Stimulated activated naive CD8-positive, alpha-beta T cell treated with anti-CD3 and anti-CD28 coated beads, Interleukin-15, Interleukin-2, amounts not matched to agents 100 ng/mL and 50 ng/mL, for 24 hours (primary cell): ENCODE results near the gene IGF1R.
A peak's percentile ranks its signal among the peaks of the same experiment; 100 is the strongest.

Experiments used
- H3K27ac Mint-ChIP-seq: one replicate; pipeline ENCODE4 v1.8.0; 2021; ENCODE audit warnings: mild to moderate bottlenecking, mixed read lengths
- H3K27me3 Mint-ChIP-seq: one replicate; pipeline ENCODE4 v1.8.0; 2021; ENCODE audit warnings: mixed read lengths
- H3K36me3 Mint-ChIP-seq: one replicate; pipeline ENCODE4 v1.8.0; 2021; ENCODE audit warnings: low read depth, mixed read lengths
- H3K4me1 Mint-ChIP-seq: one replicate; pipeline ENCODE4 v1.8.0; 2021; ENCODE audit warnings: low read depth, mixed read lengths
- H3K4me3 Mint-ChIP-seq: one replicate; pipeline ENCODE4 v1.8.0; 2021; ENCODE audit warnings: mild to moderate bottlenecking, mixed read lengths
- H3K9me3 Mint-ChIP-seq: one replicate; pipeline ENCODE4 v1.8.0; 2021; ENCODE audit warnings: mixed read lengths

The IGF1R gene

GRCh38 chr15:98943051-98943508, 294.7 kb downstream of the IGF1R start:
- no peaks in the 10 kb centered on the region for H3K4me1 Mint-ChIP-seq
- no peaks in the 10 kb centered on the region for H3K27me3 Mint-ChIP-seq
- H3K36me3 Mint-ChIP-seq: peaks cover 11% of the 10 kb centered on the region
- H3K4me3 Mint-ChIP-seq: no peak overlapping the region
- no peaks in the 10 kb centered on the region for H3K9me3 Mint-ChIP-seq
- no peak overlapping the region for H3K27ac Mint-ChIP-seq

GRCh38 chr15:98943601-98944151, 295.3 kb downstream of the IGF1R start:
- Mint-ChIP-seq H3K9me3 (no peaks in the 10 kb centered on the region), H3K36me3 (peaks cover 5% of the 10 kb centered on the region), H3K4me3 (no peak overlapping the region), H3K27ac (no peak overlapping the region), H3K27me3 (no peaks in the 10 kb centered on the region), H3K4me1 (no peaks in the 10 kb centered on the region)

GRCh38 chr15:98946301-98947255, 298.2 kb downstream of the IGF1R start:
- no peaks in the 10 kb centered on the region for H3K9me3 Mint-ChIP-seq
- H3K27ac Mint-ChIP-seq: no peak overlapping the region
- no peak overlapping the region for H3K4me3 Mint-ChIP-seq
- H3K4me1 Mint-ChIP-seq: no peaks in the 10 kb centered on the region
- no peaks in the 10 kb centered on the region for H3K27me3 Mint-ChIP-seq
- peaks cover 5% of the 10 kb centered on the region for H3K36me3 Mint-ChIP-seq

GRCh38 chr15:98948456-98948855, 300.1 kb downstream of the IGF1R start:
- peaks cover 15% of the 10 kb centered on the region for H3K36me3 Mint-ChIP-seq
- H3K4me3 Mint-ChIP-seq: no peak overlapping the region
- H3K4me1 Mint-ChIP-seq: peaks cover 17% of the 10 kb centered on the region
- H3K27ac Mint-ChIP-seq: no peak overlapping the region
- no peaks in the 10 kb centered on the region for H3K9me3 Mint-ChIP-seq
- H3K27me3 Mint-ChIP-seq: no peaks in the 10 kb centered on the region

- H3K4me3 Mint-ChIP-seq: no peak overlapping the region
- H3K27me3 Mint-ChIP-seq: no peaks in the 10 kb centered on the region
- H3K27ac Mint-ChIP-seq: no peak overlapping the region
- H3K9me3 Mint-ChIP-seq: no peaks in the 10 kb centered on the region
- H3K4me1 Mint-ChIP-seq: peaks cover 17% of the 10 kb centered on the region
- H3K36me3 Mint-ChIP-seq: peaks cover 15% of the 10 kb centered on the region
Observed at GRCh38 chr15:98948941-98949340, 300.6 kb downstream of the IGF1R start.

- peaks cover 17% of the 10 kb centered on the region for H3K4me1 Mint-ChIP-seq
- H3K36me3 Mint-ChIP-seq: peaks cover 15% of the 10 kb centered on the region
- no peaks in the 10 kb centered on the region for H3K9me3 Mint-ChIP-seq
- no peak overlapping the region for H3K4me3 Mint-ChIP-seq
- no peaks in the 10 kb centered on the region for H3K27me3 Mint-ChIP-seq
- H3K27ac Mint-ChIP-seq: no peak overlapping the region
Observed at GRCh38 chr15:98949624-98950023, 301.3 kb downstream of the IGF1R start.

DNA sequence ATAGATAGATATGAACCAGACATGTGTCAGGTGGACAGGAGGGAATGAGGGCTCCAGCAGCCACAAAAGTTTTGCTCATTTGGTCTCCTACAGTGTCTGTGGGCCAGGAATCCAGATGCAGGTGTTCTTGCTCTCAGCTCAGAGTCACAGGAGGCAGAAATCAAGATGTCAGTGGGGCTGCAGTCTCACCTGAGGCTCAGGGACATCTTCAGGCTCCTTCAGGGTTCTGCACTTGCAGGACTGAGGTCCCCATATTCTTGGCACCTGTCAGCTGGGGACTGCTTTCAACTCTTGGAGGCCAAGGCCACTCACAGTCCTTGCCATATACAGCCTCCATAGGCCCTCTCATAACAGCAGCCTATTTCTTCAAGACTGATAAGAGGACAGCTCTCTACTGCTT, 301.9 kb downstream of the IGF1R start:
- no peaks in the 10 kb centered on the region for H3K9me3 Mint-ChIP-seq
- H3K4me3 Mint-ChIP-seq: no peak overlapping the region
- peaks cover 17% of the 10 kb centered on the region for H3K4me1 Mint-ChIP-seq
- no peaks in the 10 kb centered on the region for H3K27me3 Mint-ChIP-seq
- H3K36me3 Mint-ChIP-seq: peaks cover 15% of the 10 kb centered on the region
- no peak overlapping the region for H3K27ac Mint-ChIP-seq

DNA sequence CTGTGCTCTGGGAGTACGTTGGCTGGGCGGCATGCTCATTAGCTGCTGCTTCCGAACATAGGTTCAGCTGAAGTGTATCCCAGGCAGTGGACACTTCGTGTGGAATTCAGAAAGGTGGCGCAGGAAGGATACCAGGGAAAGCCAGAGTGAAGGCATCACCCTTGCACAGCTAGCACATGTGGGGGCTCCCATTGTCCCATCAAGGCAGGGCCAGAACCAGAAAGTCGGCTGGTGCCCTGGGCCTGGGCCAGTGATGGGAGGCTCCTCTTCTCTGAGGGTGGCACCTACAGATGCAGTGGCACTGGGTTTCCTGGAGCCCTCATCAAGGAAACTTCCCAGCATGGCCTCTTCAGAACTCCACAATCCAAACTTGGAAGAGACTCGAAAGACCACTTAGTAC, 302.7 kb downstream of the IGF1R start:
- no peaks in the 10 kb centered on the region for H3K9me3 Mint-ChIP-seq
- H3K27ac Mint-ChIP-seq: no peak overlapping the region
- no peaks in the 10 kb centered on the region for H3K27me3 Mint-ChIP-seq

GRCh38 chr15:98951493-98952320, 303.4 kb downstream of the IGF1R start:
- no peak overlapping the region for H3K27ac Mint-ChIP-seq
- no peaks in the 10 kb centered on the region for H3K27me3 Mint-ChIP-seq
- H3K9me3 Mint-ChIP-seq: no peaks in the 10 kb centered on the region
- H3K36me3 Mint-ChIP-seq: peaks cover 10% of the 10 kb centered on the region
- no peak overlapping the region for H3K4me3 Mint-ChIP-seq
- H3K4me1 Mint-ChIP-seq: peaks cover 17% of the 10 kb centered on the region

More for the DNA sequence above, 302.7 kb downstream of the IGF1R start:
- H3K36me3 Mint-ChIP-seq: peaks cover 10% of the 10 kb centered on the region
- H3K4me1 Mint-ChIP-seq: peaks cover 17% of the 10 kb centered on the region
- H3K4me3 Mint-ChIP-seq: no peak overlapping the region

DNA sequence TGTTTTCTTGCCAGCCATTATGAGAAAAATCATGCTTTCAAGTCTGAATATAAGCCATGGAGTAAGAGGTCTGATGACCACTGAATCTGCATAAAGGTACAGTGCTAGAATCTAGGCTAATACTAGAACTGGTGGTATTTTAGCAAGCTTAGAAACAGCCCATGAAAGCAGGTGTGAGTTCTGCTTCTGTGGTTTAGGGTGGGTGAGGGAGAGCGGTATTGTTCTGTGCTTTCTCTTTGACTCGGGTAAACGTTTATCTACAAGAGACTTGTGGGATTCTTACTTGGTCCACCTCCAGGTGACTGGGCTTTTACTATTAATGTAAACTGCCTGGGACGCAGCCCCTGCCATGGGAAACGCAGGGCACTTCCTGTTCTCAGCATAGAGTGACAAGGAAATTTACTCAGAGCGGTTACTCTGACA, 304.1 kb downstream of the IGF1R start:
- Mint-ChIP-seq H3K9me3 (no peaks in the 10 kb centered on the region), H3K27me3 (no peaks in the 10 kb centered on the region), H3K27ac (peak overlapping the region; percentile 65), H3K4me1 (peaks cover 17% of the 10 kb centered on the region), H3K4me3 (no peak overlapping the region), H3K36me3 (peaks cover 12% of the 10 kb centered on the region)

- peaks cover 20% of the 10 kb centered on the region for H3K36me3 Mint-ChIP-seq
- H3K27me3 Mint-ChIP-seq: no peaks in the 10 kb centered on the region
- H3K9me3 Mint-ChIP-seq: no peaks in the 10 kb centered on the region
- no peak overlapping the region for H3K4me3 Mint-ChIP-seq
- peaks cover 17% of the 10 kb centered on the region for H3K4me1 Mint-ChIP-seq
- H3K27ac Mint-ChIP-seq: peak overlapping the region; percentile 65
Observed at GRCh38 chr15:98953000-98953787, 304.9 kb downstream of the IGF1R start.

DNA sequence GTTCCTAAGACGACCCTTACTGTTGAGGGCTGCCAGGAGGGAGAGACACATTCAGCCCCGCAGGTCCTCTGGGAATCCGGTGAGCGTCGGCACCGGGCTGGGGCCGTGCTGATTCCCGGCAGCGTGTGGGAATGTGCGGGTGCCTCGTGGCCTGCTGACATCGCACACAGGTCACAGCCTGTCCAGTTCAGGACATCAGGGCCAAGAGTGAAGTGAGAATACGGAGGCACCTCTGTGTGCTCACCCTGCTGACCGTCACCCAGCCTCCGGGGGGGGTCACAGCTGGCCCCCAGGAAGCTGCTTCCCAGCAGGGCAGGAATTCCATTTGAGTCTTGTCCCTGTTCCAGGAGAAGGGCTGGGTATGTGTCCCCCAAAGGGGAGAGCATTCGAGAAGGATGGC, 305.6 kb downstream of the IGF1R start:
- Mint-ChIP-seq H3K4me1 (peaks cover 17% of the 10 kb centered on the region), H3K4me3 (no peak overlapping the region), H3K27ac (no peak overlapping the region), H3K27me3 (no peaks in the 10 kb centered on the region), H3K9me3 (no peaks in the 10 kb centered on the region), H3K36me3 (peaks cover 28% of the 10 kb centered on the region)

DNA sequence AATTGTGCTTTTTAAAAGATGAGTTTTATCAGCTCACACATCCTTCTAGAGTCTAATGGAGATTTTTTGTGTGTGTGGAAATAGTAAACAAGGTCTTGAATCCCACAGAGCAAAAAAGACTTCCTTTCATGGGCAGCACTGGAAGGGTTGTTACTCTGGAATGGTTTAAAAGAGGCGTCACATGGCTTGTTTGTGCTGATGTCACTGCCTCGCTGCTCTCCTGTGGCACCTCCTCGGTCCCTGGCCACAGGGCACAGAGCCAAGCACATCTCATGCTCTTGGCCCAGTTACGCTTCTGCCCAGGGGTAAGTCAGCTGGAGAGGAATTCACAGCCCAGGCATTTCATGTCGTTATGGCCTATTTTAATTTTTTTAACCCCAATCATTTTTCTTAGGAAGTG, 306.1 kb downstream of the IGF1R start:
- Mint-ChIP-seq H3K4me3 (no peak overlapping the region), H3K27ac (no peak overlapping the region)

GRCh38 chr15:98955331-98955730, 307.0 kb downstream of the IGF1R start:
- Mint-ChIP-seq H3K36me3 (peaks cover 38% of the 10 kb centered on the region), H3K4me3 (no peak overlapping the region), H3K27me3 (no peaks in the 10 kb centered on the region), H3K4me1 (peaks cover 17% of the 10 kb centered on the region), H3K9me3 (no peaks in the 10 kb centered on the region), H3K27ac (no peak overlapping the region)

More for the DNA sequence above, 306.1 kb downstream of the IGF1R start:
- H3K27me3 Mint-ChIP-seq: no peaks in the 10 kb centered on the region
- peaks cover 28% of the 10 kb centered on the region for H3K36me3 Mint-ChIP-seq
- H3K9me3 Mint-ChIP-seq: no peaks in the 10 kb centered on the region
- H3K4me1 Mint-ChIP-seq: peaks cover 17% of the 10 kb centered on the region
